OCI-LY3 (cell line): Measurements from ENCODE around the gene FAM43A.

Experiments
- CTCF ChIP-seq: fragments of 200-600, 300-600 bp; sonication (generic); IDR thresholded peaks from 2 replicates; pipeline ENCODE4 v1.5.1; 2014; ENCODE audit warnings: antibody characterized with exemption, low read length, low read depth
- EZH2phosphoT487 ChIP-seq: fragments of 200-600 bp; shearing (Covaris generic); IDR thresholded peaks from 2 replicates; pipeline ENCODE4 v1.6.1; 2018; ENCODE audit warnings: antibody characterized with exemption, mixed run types, low read depth

GRCh38 chr3:194696702-194697101, 11.0 kb downstream of the FAM43A start:
- TF ChIP-seq CTCF (no peak), EZH2phosphoT487 (no peak)
